ENCODE results near the gene RAPGEF2. TPM values are rescaled to one million over a fixed set of nuclear protein-coding genes. Genes with fewer than 3 reads are reported as not detected.

RAPGEF2 gene
- total and polyA plus RNA-seq, 9 of the 15 experiments (the other 6 are each of a cell fraction or from before 2014, with no cell fraction given), result 3.1 to 32.6 (median 23.1) TPM

GRCh38 chr4:159150821-159151390 lies 48.0 kb downstream of the RAPGEF2 start (continued):
- TF ChIP-seq REST (IDR thresholded peaks at IDR 0.05; ENCODE audit: borderline replicate concordance) (peak; percentile 33; the same call in 1 of the 2 replicates), REST (CRISPR knock-in tag; IDR thresholded peaks at IDR 0.05; ENCODE audit: low read depth) (no peak), TAF7 (tag; IDR thresholded peaks at IDR 0.05) (peak; percentile 29; the same call in 1 of the 2 replicates)
